ENCODE data around the gene C17orf50. TPM values are rescaled to one million over a fixed set of nuclear protein-coding genes. Genes with fewer than 3 reads are reported as not detected.

The C17orf50 gene
- total RNA-seq, 2 experiments from 2014 or later, result not detected

DNA sequence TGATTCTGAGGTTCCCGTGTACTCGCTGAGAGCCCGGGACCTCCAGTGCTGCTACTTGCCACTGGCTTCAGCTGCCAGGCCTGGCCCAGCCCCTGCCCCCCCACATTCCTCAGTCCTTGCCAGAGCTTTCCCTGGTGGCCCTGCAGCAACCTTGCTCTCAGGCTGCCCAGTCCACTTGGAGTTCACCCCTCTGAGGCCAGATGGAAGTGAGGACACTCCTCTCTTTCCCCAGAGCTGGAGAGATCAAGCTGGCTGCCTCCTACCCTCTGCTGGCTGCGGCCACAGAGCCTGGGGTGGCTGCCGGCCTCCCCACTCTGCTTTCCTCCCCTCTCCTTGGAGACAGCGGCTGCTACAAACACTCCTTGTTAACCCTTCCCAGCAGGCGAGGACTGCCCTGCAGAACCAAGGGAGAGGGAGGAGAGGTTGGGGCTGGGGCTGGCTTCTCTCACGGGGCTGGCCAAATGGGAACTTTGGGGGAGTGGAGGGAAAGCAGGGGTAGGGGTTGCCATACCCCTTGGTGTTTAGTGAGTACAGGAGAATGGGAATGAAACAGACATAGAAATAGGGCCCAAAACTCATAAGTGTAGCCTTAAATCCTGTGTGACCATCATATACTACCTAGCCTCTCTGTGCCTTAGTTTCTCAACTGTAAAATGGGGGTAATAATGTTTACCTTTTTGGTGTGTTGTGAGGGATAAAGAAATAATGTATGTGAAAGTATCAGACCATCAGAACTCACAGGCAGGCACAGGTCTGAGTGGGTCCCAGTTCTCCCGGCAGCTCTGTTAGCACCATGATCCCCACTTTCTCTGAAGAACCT lies 7.5 kb upstream of the C17orf50 start, which contains the start of gene GAS2L2:
Gene GAS2L2 (minus strand): TSS at position 295 of the 820 bp plus-strand sequence. CDS start 389 bp downstream, outside the sequence.
- H3K4me3 Mint-ChIP-seq, result no peak within 1 kb of the TSS
- TF ChIP-seq, protein P1, sequence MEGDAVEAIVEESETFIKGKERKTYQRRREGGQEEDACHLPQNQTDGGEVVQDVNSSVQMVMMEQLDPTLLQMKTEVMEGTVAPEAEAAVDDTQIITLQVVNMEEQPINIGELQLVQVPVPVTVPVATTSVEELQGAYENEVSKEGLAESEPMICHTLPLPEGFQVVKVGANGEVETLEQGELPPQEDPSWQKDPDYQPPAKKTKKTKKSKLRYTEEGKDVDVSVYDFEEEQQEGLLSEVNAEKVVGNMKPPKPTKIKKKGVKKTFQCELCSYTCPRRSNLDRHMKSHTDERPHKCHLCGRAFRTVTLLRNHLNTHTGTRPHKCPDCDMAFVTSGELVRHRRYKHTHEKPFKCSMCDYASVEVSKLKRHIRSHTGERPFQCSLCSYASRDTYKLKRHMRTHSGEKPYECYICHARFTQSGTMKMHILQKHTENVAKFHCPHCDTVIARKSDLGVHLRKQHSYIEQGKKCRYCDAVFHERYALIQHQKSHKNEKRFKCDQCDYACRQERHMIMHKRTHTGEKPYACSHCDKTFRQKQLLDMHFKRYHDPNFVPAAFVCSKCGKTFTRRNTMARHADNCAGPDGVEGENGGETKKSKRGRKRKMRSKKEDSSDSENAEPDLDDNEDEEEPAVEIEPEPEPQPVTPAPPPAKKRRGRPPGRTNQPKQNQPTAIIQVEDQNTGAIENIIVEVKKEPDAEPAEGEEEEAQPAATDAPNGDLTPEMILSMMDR (IDR thresholded peaks at IDR 0.05), result no peak
- no peak within 1 kb of the TSS for H3K27ac Mint-ChIP-seq
- no peak for ATAC-seq
- intact Hi-C loops (cut with micrococcal nuclease), result no loop called here
- ChIA-PET POLR2A (no interaction called here), CTCF (interaction anchor here (1.3 to 2.5 kb wide), 2 partner anchors 11 to 140 kb away, joined by 3 to 14 read pairs; no protein-coding TSS in a partner anchor)
- H3K4me1 Mint-ChIP-seq (ENCODE audit: low read depth), result peaks cover 24% of the 10 kb centered on the region
- H3K36me3 Mint-ChIP-seq (ENCODE audit: low read depth), result no peaks in the 10 kb centered on the region
- peaks cover 31% of the 10 kb centered on the region for H3K27me3 Mint-ChIP-seq
- DNase-seq, result no peak
- H3K9me3 Mint-ChIP-seq, result no peaks in the 10 kb centered on the region

DNA sequence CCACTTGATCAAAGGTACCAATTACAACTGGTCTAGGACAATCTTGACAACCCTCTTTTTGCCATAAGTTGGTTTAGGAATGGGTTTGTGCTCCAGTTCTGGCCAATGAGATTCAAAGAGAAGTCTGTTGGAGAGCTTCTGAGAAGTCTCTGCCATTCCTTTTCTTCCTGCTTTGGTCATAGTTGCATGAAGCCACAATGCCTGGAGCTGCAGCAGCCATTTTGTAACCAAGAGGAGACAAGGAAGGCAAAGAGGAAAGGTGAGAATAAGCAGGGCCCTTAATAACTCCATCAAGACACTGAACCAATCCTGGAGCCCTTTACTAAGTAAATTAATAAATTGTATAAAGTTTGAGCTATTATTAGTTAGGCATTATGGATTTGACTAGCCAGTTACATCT lies 3.4 kb upstream of the C17orf50 start:
- intact Hi-C loops (cut with micrococcal nuclease), result no loop called here
- H3K4me3 Mint-ChIP-seq, result no peak overlapping the region
- no peaks in the 10 kb centered on the region for H3K36me3 Mint-ChIP-seq (ENCODE audit: low read depth)
- ATAC-seq (no peak), DNase-seq (no peak)
- TF ChIP-seq, protein P1 (IDR thresholded peaks at IDR 0.05), result no peak
- H3K9me3 Mint-ChIP-seq, result no peaks in the 10 kb centered on the region
- no peaks in the 10 kb centered on the region for H3K4me1 Mint-ChIP-seq (ENCODE audit: low read depth)
- H3K27me3 Mint-ChIP-seq, result peaks cover 2% of the 10 kb centered on the region
- H3K27ac Mint-ChIP-seq, result no peak overlapping the region
- CTCF ChIA-PET, result interaction anchor here (0.8 to 7.0 kb wide), 4 partner anchors 10 to 51 kb away, joined by 3 to 36 read pairs (median 6); partner anchors contain the start of gene TAF15
- POLR2A ChIA-PET, result interaction anchor here (1.2 kb wide), 2 partner anchors 9 to 51 kb away, joined by 3 to 4 read pairs; partner anchors contain the start of gene TAF15

DNA sequence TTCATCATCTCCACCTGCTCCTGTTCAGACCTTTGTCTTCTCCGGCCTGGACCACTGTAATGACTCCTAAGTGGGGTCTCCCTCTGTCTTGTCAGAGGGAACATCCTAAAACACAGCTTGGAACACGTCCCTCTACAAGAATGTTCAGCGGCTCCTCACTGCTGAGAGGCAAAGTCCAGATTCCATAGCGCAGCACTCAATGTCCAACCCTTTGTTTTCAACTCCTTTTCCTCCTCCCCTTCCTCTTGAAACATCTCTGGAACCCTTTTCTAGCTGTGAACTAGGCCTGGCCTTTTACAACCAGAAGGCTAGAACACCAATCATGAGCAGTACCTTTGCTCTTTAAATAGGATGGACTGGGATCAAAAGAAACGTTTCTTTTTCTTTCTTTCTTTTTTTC lies 914 bp downstream of the C17orf50 start:
- TF ChIP-seq, protein P1 (IDR thresholded peaks at IDR 0.05), result no peak

DNA sequence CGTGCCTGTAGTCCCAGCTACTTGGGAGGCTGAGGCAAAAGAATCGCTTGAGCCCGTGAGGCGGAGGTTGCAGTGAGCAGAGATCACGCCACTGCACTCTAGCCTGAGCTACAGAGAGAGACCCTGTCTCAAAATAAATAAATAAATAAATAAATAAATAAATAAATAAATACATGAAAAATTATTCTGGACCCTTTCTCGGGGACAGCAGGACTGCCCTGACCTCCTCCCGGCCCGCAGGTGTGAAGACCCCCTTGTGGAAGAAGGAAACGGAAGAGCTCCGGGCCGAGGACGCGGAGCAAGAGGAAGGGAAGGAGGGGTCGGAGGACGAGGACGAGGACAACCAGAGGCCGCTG lies 3.1 kb downstream of the C17orf50 start:
- ATAC-seq, result no peak
- no peak for DNase-seq
- TF ChIP-seq, protein P1 (IDR thresholded peaks at IDR 0.05), result no peak
- CTCF ChIA-PET, result interaction anchor here (0.7 to 10.2 kb wide), 70 partner anchors 9 to 674 kb away, joined by 3 to 292 read pairs (median 5); partner anchors contain the start of genes AP2B1, GAS2L2, LYZL6 and MMP28
- no peak overlapping the region for H3K27ac Mint-ChIP-seq
- H3K4me1 Mint-ChIP-seq (ENCODE audit: low read depth), result peaks cover 10% of the 10 kb centered on the region
- intact Hi-C loops (cut with micrococcal nuclease), result loop anchor here (1.0 kb wide), 1 partner anchor 41 kb away; no protein-coding TSS in a partner anchor
- peak overlapping the region; percentile 62 for H3K4me3 Mint-ChIP-seq
- H3K9me3 Mint-ChIP-seq, result no peaks in the 10 kb centered on the region
- no peaks in the 10 kb centered on the region for H3K36me3 Mint-ChIP-seq (ENCODE audit: low read depth)
- POLR2A ChIA-PET, result interaction anchor here (0.6 to 3.4 kb wide), 14 partner anchors 11 to 1381 kb away, joined by 3 to 38 read pairs (median 4); partner anchors contain the start of genes RASL10B and TAF15
- no peaks in the 10 kb centered on the region for H3K27me3 Mint-ChIP-seq

More for the DNA sequence above, 914 bp downstream of the C17orf50 start:
- no peak overlapping the region for H3K4me3 Mint-ChIP-seq
- no peaks in the 10 kb centered on the region for H3K9me3 Mint-ChIP-seq
- intact Hi-C loops (cut with micrococcal nuclease), result no loop called here
- peaks cover 10% of the 10 kb centered on the region for H3K4me1 Mint-ChIP-seq (ENCODE audit: low read depth)
- H3K27ac Mint-ChIP-seq, result no peak overlapping the region
- CTCF ChIA-PET, result interaction anchor here (0.6 to 7.0 kb wide), 9 partner anchors 14 to 475 kb away, joined by 3 to 104 read pairs (median 12); partner anchors contain the start of genes MMP28 and TAF15
- no peaks in the 10 kb centered on the region for H3K27me3 Mint-ChIP-seq
- H3K36me3 Mint-ChIP-seq (ENCODE audit: low read depth), result no peaks in the 10 kb centered on the region
- no peak for ATAC-seq
- POLR2A ChIA-PET, result interaction anchor here (1.9 kb wide), 1 partner anchor 47 kb away, joined by 6 read pairs; the partner anchor contains the start of gene TAF15
- DNase-seq, result no peak
